Stomach (tissue), 9 donors: ENCODE data around the gene CMIP. TPM values are rescaled to one million over a fixed set of nuclear protein-coding genes. Genes with fewer than 3 reads are reported as not detected.
A peak's percentile ranks its signal among the peaks of the same experiment; 100 is the strongest.
"Not testable (repeated sequence)": the region's sequence is repeated elsewhere in the genome, so short reads cannot be mapped to it uniquely, and the experiment has no call there.

ENCODE experiments used
- DNase-seq, 2 donors: peaks; one replicate each; pipeline versions ENCODE4 v3.0.0 to v3.0.0-alpha.2; 2013 to 2019
- H3K27ac ChIP-seq, 5 donors: fragments of 200-600 bp in 4 of 5; sonication (generic) in 4 of 5; one replicate each; pipeline ENCODE4 v1.5.1; 2013 to 2019; ENCODE audit warnings: mild to moderate bottlenecking in 1 of 5, moderate library complexity in 1 of 5
- H3K27me3 ChIP-seq, 3 donors: fragments of 200-600 bp; sonication (generic); one replicate each; pipeline ENCODE4 v1.5.1; 2017 to 2019; ENCODE audit warnings: mixed run types in 1 of 3
- H3K36me3 ChIP-seq, 4 donors: fragments of 200-600 bp; sonication (generic); 1 replicate in 3 of 4; 2 replicates in 1 of 4; pipeline ENCODE4 v1.5.1; 2016 to 2019
- H3K4me1 ChIP-seq, 4 donors: fragments of 200-600 bp; sonication (generic); one replicate each; pipeline ENCODE4 v1.5.1; 2016 to 2019
- H3K4me3 ChIP-seq, 4 donors: fragments of 200-600 bp; sonication (generic) in 3 of 4; one replicate each; pipeline ENCODE4 v1.5.1; 2016 to 2019; ENCODE audit warnings: mild to moderate bottlenecking in 1 of 4
- H3K9me3 ChIP-seq, 4 donors: fragments of 200-600 bp; sonication (generic); one replicate each; pipeline ENCODE4 v1.5.1; 2016 to 2019
- CTCF ChIP-seq, 7 experiments: fragments of 450-650 bp in 4 of 7; fragments of 200-600 bp in 3 of 7; sonication (generic) in 3 of 7; IDR thresholded peaks; one replicate each; pipeline ENCODE4 v1.5.1; 2016 to 2019; ENCODE audit warnings: antibody characterized with exemption in 7 of 7, control low read depth in 2 of 7, mild to moderate bottlenecking in 1 of 7
- EP300 ChIP-seq: sonication (generic); formaldehyde crosslinking; IDR thresholded peaks from one replicate; pipeline ENCODE4 v1.6.1; 2017; ENCODE audit warnings: antibody characterized with exemption
- POLR2A ChIP-seq, 4 donors: fragments of 450-650 bp; IDR thresholded peaks; one replicate each; pipeline ENCODE4 v1.6.1; 2016; ENCODE audit warnings: antibody characterized with exemption in 4 of 4, control low read depth in 2 of 4, mild to moderate bottlenecking in 1 of 4, moderate library complexity in 1 of 4
- POLR2AphosphoS5 ChIP-seq, 3 donors: sonication (generic); formaldehyde crosslinking; IDR thresholded peaks; one replicate each; pipeline ENCODE4 v1.6.1; 2016; ENCODE audit warnings: antibody characterized with exemption in 3 of 3
- WGBS, 5 donors: extraction: QIAGEN DNeasy Blood & Tissue Kit in 3 of 5; methylation state at CpG; one replicate each; pipeline versions ENCODE4 v1.1.5 to v1.1.7; 2013 to 2018; 5-methylcytosine and 5-hydroxymethylcytosine counted together
- intact Hi-C: fragments of 100-400 bp; cut with DNase I; formaldehyde crosslinking; loops from one replicate; pipeline ENCODE4 v1.15.1; 2023; ENCODE audit warnings: low total_unique reads
- polyA plus RNA-seq, 3 donors: library from polyadenylated mRNA; stranded (reverse); fragments of 200-250 nt; gene quantifications; one replicate each; pipeline ENCODE4 v1.2.3, GENCODE V29; 2013
- total RNA-seq, 5 donors: library from RNA; depleted of rRNA; stranded (reverse); fragments of >200 nt; gene quantifications; one replicate each; pipeline versions ENCODE4 v1.1.0 to v1.2.3, GENCODE V29; 2014 to 2016
- donor health status: healthy with polysubstance abuse.
- donor health status: Bipolar disorder and iron deficiency.
- donor health status: healthy.

CMIP gene
- total and polyA plus RNA-seq, 8 donors: 11.1 to 71.0 (median 31.2) TPM

- TF ChIP-seq EP300 (no peak), POLR2AphosphoS5 (IDR thresholded peaks at IDR 0.05) (no peak), POLR2A (IDR thresholded peaks at IDR 0.05) (no peak), CTCF (IDR thresholded peaks at IDR 0.05) (no peak)
- 75 to 88% (median 86%) methylated on average over 10 of the region's 10 CpGs for WGBS, 5 donors
- peak overlapping the region in 2 of 5 donors; percentile 14 to 52 for H3K27ac ChIP-seq
- H3K36me3 ChIP-seq: no peaks in the 10 kb centered on the region
- H3K9me3 ChIP-seq: no peaks in the 10 kb centered on the region
- DNase-seq: no peak
- no peaks in the 10 kb centered on the region for H3K27me3 ChIP-seq
- intact Hi-C loops: no loop called here
- peaks cover 21 to 67% (median 28%) of the 10 kb centered on the region in 4 donors for H3K4me1 ChIP-seq
- H3K4me3 ChIP-seq: no peak overlapping the region
Measured at GRCh38 chr16:81524382-81524781, 79.8 kb downstream of the CMIP start.

- peak overlapping the region in 1 of 5 donors; percentile 14 for H3K27ac ChIP-seq
- intact Hi-C loops: not testable (repeated sequence)
Measured at GRCh38 chr16:81524885-81525284, 80.3 kb downstream of the CMIP start.

DNA sequence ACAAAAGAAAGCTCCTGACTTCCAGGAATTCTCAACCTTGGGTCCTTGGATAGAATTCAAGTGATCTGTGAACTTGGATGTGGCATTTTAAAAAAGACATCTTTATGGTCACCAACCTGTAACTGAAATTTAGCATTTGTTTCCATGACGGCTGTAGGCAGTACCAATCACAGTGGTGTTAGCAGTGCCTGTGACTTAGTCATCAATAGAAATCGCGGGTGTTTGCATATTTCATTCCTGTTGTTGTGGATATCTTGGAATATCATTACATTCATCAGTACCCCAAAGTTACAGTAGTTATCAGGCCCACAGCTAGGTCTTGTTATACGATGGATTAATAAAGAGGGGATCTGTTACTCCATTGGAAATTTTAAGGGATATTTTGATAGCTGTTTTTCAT lies 81.6 kb downstream of the CMIP start:
- Histone ChIP-seq H3K4me1 (peaks cover 20 to 58% (median 26%) of the 10 kb centered on the region in 4 donors), H3K4me3 (no peak overlapping the region), H3K36me3 (no peaks in the 10 kb centered on the region), H3K27ac (peak overlapping the region in 4 of 5 donors; percentile 38 to 64 (median 60)), H3K27me3 (no peaks in the 10 kb centered on the region), H3K9me3 (no peaks in the 10 kb centered on the region)
- no peak for TF ChIP-seq CTCF (IDR thresholded peaks at IDR 0.05)
- TF ChIP-seq POLR2A (IDR thresholded peaks at IDR 0.05): no peak
- TF ChIP-seq EP300: no peak
- TF ChIP-seq POLR2AphosphoS5 (IDR thresholded peaks at IDR 0.05): no peak
- intact Hi-C loops: no loop called here
- WGBS, 5 donors: 58 to 75% (median 63%) methylated on average over 4 of the region's 4 CpGs
- DNase-seq: no peak

More at GRCh38 chr16:81524885-81525284, 80.3 kb downstream of the CMIP start:
- not testable (repeated sequence) for H3K9me3 ChIP-seq, H3K4me3 ChIP-seq, DNase-seq, H3K27me3 ChIP-seq, H3K36me3 ChIP-seq
- WGBS, 5 donors: 96 to 98% (median 97%) methylated on average over 4 of the region's 4 CpGs
- peaks cover 20 to 62% (median 26%) of the 10 kb centered on the region in 4 donors for H3K4me1 ChIP-seq

GRCh38 chr16:81526935-81527334 lies 82.3 kb downstream of the CMIP start:
- H3K36me3 ChIP-seq: peaks cover 0 to 3% (median under 1%) of the 10 kb centered on the region in 4 donors
- H3K27ac ChIP-seq: peak overlapping the region; percentile 1 to 64 (median 57)
- no peak overlapping the region for H3K4me3 ChIP-seq
- 15 to 36% (median 31%) methylated on average over 6 to 9 of the region's 9 CpGs for WGBS, 5 donors
- no peaks in the 10 kb centered on the region for H3K27me3 ChIP-seq
- no peaks in the 10 kb centered on the region for H3K9me3 ChIP-seq
- DNase-seq: peak in 1 of 2 donors; percentile 79
- TF ChIP-seq POLR2AphosphoS5 (IDR thresholded peaks at IDR 0.05) (no peak), POLR2A (IDR thresholded peaks at IDR 0.05) (no peak), CTCF (IDR thresholded peaks at IDR 0.05) (no peak), EP300 (no peak)
- intact Hi-C loops: no loop called here
- peaks cover 20 to 63% (median 26%) of the 10 kb centered on the region in 4 donors for H3K4me1 ChIP-seq

- H3K27me3 ChIP-seq: no peaks in the 10 kb centered on the region
- H3K27ac ChIP-seq: peak overlapping the region in 1 of 5 donors; percentile 64
- no peaks in the 10 kb centered on the region for H3K9me3 ChIP-seq
- H3K36me3 ChIP-seq: peaks cover 0 to 3% (median 1%) of the 10 kb centered on the region in 4 donors
- H3K4me1 ChIP-seq: peaks cover 20 to 59% (median 26%) of the 10 kb centered on the region in 4 donors
- WGBS, 5 donors: 84 to 90% (median 89%) methylated on average over 7 of the region's 7 CpGs
- no peak overlapping the region for H3K4me3 ChIP-seq
- DNase-seq: no peak
- intact Hi-C loops: no loop called here
- TF ChIP-seq POLR2AphosphoS5 (IDR thresholded peaks at IDR 0.05) (no peak), EP300 (no peak), POLR2A (IDR thresholded peaks at IDR 0.05) (no peak), CTCF (IDR thresholded peaks at IDR 0.05) (no peak)
Measured at GRCh38 chr16:81527477-81528178, 83.0 kb downstream of the CMIP start.
